Measurements from ENCODE around the gene ZNF91.

The ZNF91 gene

GRCh38 chr19:23321953-23322549 lies 73.2 kb downstream of the ZNF91 start:
- TF ChIP-seq CTCF (IDR thresholded peaks at IDR 0.05) = no peak

DNA sequence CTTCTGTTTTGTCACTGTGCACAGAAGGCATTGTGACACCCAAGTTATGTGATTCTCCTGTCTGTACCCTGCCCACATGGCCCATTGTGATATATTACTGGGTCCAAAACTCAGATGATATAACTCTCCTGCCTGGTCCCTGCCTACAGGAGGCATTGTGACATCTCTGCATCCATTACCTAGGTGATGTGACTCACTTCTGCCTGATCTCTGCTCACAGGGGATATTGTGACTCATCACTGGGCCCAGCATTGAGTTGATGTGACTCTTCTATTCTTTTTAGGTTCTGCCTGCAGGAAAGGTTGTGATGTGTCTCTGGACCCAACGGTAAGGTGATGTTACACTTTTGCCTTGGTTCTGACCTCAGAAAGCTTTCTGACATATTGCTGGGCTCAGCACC lies 77.1 kb downstream of the ZNF91 start:
- TF ChIP-seq CTCF (IDR thresholded peaks at IDR 0.05) = no peak

DNA sequence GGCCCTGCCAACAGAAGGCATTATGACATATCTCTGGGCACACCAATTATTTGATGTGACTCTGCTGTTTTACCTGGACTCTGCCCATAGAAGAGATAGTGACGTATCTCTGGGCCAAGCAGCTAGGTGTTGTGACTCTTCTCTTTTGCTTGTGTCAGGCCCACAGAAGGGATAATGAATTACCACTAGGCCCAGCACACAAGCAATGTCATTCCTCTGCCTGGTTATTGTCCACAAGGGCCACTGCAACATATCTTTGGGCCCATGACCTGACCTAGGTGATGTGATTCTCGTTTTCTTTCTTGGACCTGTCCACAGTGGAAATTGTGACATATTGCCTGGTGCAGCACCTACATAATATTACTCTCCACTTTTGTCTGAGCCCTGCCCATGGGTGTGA lies 80.0 kb downstream of the ZNF91 start:
- no peak for TF ChIP-seq CTCF (IDR thresholded peaks at IDR 0.05)

DNA sequence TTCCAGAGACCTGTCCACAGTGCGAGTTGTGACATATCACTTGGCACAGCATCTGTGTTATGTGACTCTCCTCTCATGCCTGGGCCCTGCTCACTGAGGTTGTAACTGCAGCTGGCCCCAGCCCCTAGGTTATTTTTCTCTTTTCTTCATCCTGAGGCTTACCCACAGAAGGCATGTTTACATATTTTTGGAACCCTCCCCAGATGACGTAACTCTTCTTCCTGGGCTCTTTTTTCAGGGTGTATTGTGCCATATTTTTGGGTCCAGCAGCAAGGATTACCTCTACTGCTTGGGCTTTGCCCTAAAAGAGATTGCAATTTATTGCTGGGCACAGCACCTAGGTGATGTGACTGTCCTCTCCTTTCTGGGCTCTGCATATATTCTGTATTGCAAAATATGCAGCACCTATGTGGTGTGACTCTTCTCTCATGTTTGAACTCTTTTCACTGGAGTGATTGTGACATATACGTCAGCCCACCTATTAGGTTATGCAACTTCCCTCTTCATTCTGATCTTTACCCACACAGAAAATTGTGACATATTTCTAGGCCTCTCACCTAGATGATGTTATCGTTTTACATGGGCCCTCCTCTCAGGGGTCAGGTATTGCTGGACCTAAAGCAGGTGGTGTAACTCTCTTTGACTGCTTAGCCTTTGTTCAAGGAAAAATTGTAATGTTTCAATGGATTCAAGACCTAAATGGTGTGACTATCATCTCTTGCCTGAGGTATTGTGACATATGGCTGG lies 80.6 kb downstream of the ZNF91 start:
- TF ChIP-seq CTCF (IDR thresholded peaks at IDR 0.05) = no peak

- TF ChIP-seq CTCF (IDR thresholded peaks at IDR 0.05) = no peak
Measured at GRCh38 chr19:23313196-23313595, 82.1 kb downstream of the ZNF91 start.

- no peak for TF ChIP-seq CTCF (IDR thresholded peaks at IDR 0.05)
Measured at GRCh38 chr19:23312515-23312914, 82.8 kb downstream of the ZNF91 start.

- no peak for TF ChIP-seq CTCF (IDR thresholded peaks at IDR 0.05)
Measured at GRCh38 chr19:23311551-23311950, 83.7 kb downstream of the ZNF91 start.

Measured in LNCAP (cell line).